ENCODE measurements around the gene ALB.

DNA sequence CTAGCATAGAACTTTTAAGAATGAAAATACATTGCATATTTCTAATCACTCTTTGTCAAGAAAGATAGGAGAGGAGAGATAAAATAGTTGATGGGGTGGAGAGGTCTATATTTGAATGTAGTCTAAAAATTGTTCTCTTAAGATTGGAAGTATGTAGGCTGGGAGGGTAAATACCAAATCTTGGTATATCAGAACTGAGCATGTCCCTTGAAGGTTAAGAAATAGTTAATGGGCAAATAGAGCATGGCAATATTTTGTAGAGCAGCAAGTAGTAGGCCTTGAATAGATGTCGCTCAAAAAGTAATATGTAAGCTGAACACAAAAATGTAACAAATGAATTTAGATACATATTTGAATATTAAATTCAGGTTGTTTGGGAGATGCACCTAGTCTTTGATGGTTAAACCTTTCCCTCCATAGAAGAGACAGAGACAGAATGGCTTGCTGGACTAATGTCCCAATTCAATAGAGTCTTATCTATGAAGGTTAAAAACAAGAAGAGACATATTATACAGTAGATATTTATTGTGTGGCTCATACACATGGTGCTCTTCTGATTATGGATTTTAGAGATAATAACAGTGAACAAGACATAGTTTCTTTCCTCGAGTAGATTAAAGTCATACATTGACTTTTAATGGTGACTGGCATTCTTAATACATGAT, 12.5 kb downstream of the ALB start:
- TF ChIP-seq CTCF (conservative IDR thresholded peaks at IDR 0.05) (no peak), ZFX (IDR thresholded peaks at IDR 0.05) (no peak)
